Transverse colon (tissue), 3 donors: ENCODE results near the gene SDK1.

Source experiments
- CTCF ChIP-seq, 5 experiments: fragments of 200-600 bp in 3 of 5; fragments of 450-650 bp in 2 of 5; sonication (generic) in 3 of 5; IDR thresholded peaks; 1 replicate in 2 of 5; 2 replicates in 3 of 5; pipeline ENCODE4 v1.5.1; 2016 to 2017; ENCODE audit warnings: antibody characterized with exemption in 5 of 5, inconsistent platforms in 3 of 5, mild to moderate bottlenecking in 2 of 5, moderate library complexity in 1 of 5
- EP300 ChIP-seq: sonication (generic); formaldehyde crosslinking; IDR thresholded peaks from one replicate; pipeline ENCODE4 v1.6.1; 2017; ENCODE audit warnings: antibody characterized with exemption, low read depth

GRCh38 chr7:3937605-3938004 is 636.6 kb downstream of the SDK1 start:
- TF ChIP-seq CTCF (IDR thresholded peaks at IDR 0.05) (no peak), EP300 (no peak)
